Gastroesophageal sphincter (tissue), 4 donors: ENCODE measurements around the gene GNG4. TPM values are rescaled to one million over a fixed set of nuclear protein-coding genes. Genes with fewer than 3 reads are reported as not detected.

Experiments
- ATAC-seq: fragments of 150-250 bp; one replicate; pipeline ENCODE4 v1.9.1; 2016; ENCODE audit warnings: mild to moderate bottlenecking, moderate library complexity
- H3K27ac ChIP-seq, 4 donors: fragments of 200-600 bp; sonication (generic) in 3 of 4; 1 replicate in 3 of 4; 2 replicates in 1 of 4; pipeline ENCODE4 v1.5.1; 2016 to 2019
- H3K27me3 ChIP-seq: fragments of 200-600 bp; sonication (generic); one replicate; pipeline ENCODE4 v1.5.1; 2019
- H3K36me3 ChIP-seq, 2 donors: fragments of 200-600 bp; sonication (generic); one replicate each; pipeline ENCODE4 v1.5.1; 2019; ENCODE audit warnings: control low read depth in 1 of 2
- H3K4me1 ChIP-seq, 3 donors: fragments of 200-600 bp; sonication (generic); 1 replicate in 2 of 3; 2 replicates in 1 of 3; pipeline ENCODE4 v1.5.1; 2016 to 2019; ENCODE audit warnings: control low read depth in 2 of 3
- H3K4me3 ChIP-seq, 2 donors: fragments of 200-600 bp; sonication (generic); one replicate each; pipeline ENCODE4 v1.5.1; 2019; ENCODE audit warnings: mild to moderate bottlenecking in 1 of 2, moderate library complexity in 1 of 2
- H3K9me3 ChIP-seq, 3 donors: fragments of 200-600 bp; sonication (generic); one replicate each; pipeline ENCODE4 v1.5.1; 2017 to 2019; ENCODE audit warnings: control low read depth in 2 of 3
- CTCF ChIP-seq, 4 experiments: fragments of 200-600 bp in 2 of 4; fragments of 450-650 bp in 2 of 4; sonication (generic) in 1 of 4; IDR thresholded peaks; one replicate each; pipeline ENCODE4 v1.5.1; 2017 to 2019; ENCODE audit warnings: antibody characterized with exemption in 4 of 4, mild to moderate bottlenecking in 2 of 4, moderate library complexity in 2 of 4
- EP300 ChIP-seq: sonication (generic); formaldehyde crosslinking; IDR thresholded peaks from one replicate; pipeline ENCODE4 v1.6.1; 2017; ENCODE audit warnings: antibody characterized with exemption, mild to moderate bottlenecking
- POLR2A ChIP-seq, 2 donors: fragments of 450-650 bp; IDR thresholded peaks; one replicate each; pipeline ENCODE4 v1.6.1; 2017; ENCODE audit warnings: antibody characterized with exemption in 2 of 2, mild to moderate bottlenecking in 2 of 2, moderate library complexity in 1 of 2
- POLR2AphosphoS5 ChIP-seq: sonication (generic); formaldehyde crosslinking; IDR thresholded peaks from one replicate; pipeline ENCODE4 v1.6.1; 2017; ENCODE audit warnings: antibody characterized with exemption
- WGBS, 2 donors: methylation state at CpG; one replicate each; pipeline ENCODE4 v1.1.5; 2018; ENCODE audit warnings: low coverage in 1 of 2; 5-methylcytosine and 5-hydroxymethylcytosine counted together
- total RNA-seq, 4 donors: library from RNA; depleted of rRNA; stranded (reverse); fragments of >200 nt; gene quantifications; one replicate each; pipeline ENCODE4 v1.1.0, GENCODE V29; 2016

The GNG4 gene
- total RNA-seq, 4 donors from 2014 or later = 0.40 to 0.73 (median 0.52) TPM; not detected in 1

- 59 to 64% methylated on average over 4 of the region's 12 CpGs for WGBS, 2 donors
- Histone ChIP-seq H3K36me3 (no peaks in the 10 kb centered on the region), H3K27me3 (peaks cover 19% of the 10 kb centered on the region), H3K4me3 (no peak overlapping the region), H3K4me1 (no peaks in the 10 kb centered on the region), H3K9me3 (no peaks in the 10 kb centered on the region), H3K27ac (no peak overlapping the region)
- TF ChIP-seq EP300 (no peak), POLR2A (IDR thresholded peaks at IDR 0.05) (no peak), POLR2AphosphoS5 (no peak), CTCF (IDR thresholded peaks at IDR 0.05) (no peak)
- ATAC-seq = no peak
These were observed 13.5 kb downstream of the GNG4 start for GRCh38 chr1:235635938-235636662.

GRCh38 chr1:235632506-235633401 is 16.8 kb downstream of the GNG4 start:
- Histone ChIP-seq H3K4me3 (peak overlapping the region in 1 of 2 donors; percentile 8), H3K27me3 (peaks cover 14% of the 10 kb centered on the region), H3K9me3 (no peaks in the 10 kb centered on the region), H3K4me1 (no peaks in the 10 kb centered on the region), H3K27ac (no peak overlapping the region), H3K36me3 (no peaks in the 10 kb centered on the region)
- ATAC-seq = no peak
- no peak for TF ChIP-seq EP300
- TF ChIP-seq POLR2A (IDR thresholded peaks at IDR 0.05) = no peak
- 20 to 36% methylated on average over 13 to 14 of the region's 14 CpGs for WGBS, 2 donors

GRCh38 chr1:235631816-235632215 is 17.8 kb downstream of the GNG4 start:
- no peak for ATAC-seq
- Histone ChIP-seq H3K36me3 (no peaks in the 10 kb centered on the region), H3K4me1 (no peaks in the 10 kb centered on the region), H3K27ac (no peak overlapping the region), H3K4me3 (no peak overlapping the region), H3K9me3 (no peaks in the 10 kb centered on the region), H3K27me3 (peaks cover 14% of the 10 kb centered on the region)
- TF ChIP-seq POLR2AphosphoS5 (no peak), POLR2A (IDR thresholded peaks at IDR 0.05) (no peak), CTCF (IDR thresholded peaks at IDR 0.05) (no peak), EP300 (no peak)
- 67 to 83% methylated on average over 2 to 3 of the region's 7 CpGs for WGBS, 2 donors

GRCh38 chr1:235628316-235629005 is 21.1 kb downstream of the GNG4 start:
- no peak overlapping the region for H3K4me3 ChIP-seq
- H3K27me3 ChIP-seq = peaks cover 6% of the 10 kb centered on the region
- no peaks in the 10 kb centered on the region for H3K9me3 ChIP-seq
- no peaks in the 10 kb centered on the region for H3K36me3 ChIP-seq
- no peak overlapping the region for H3K27ac ChIP-seq
- 86 to 90% methylated on average over 5 to 9 of the region's 10 CpGs for WGBS, 2 donors
- no peaks in the 10 kb centered on the region for H3K4me1 ChIP-seq
- TF ChIP-seq POLR2A (IDR thresholded peaks at IDR 0.05) (no peak), CTCF (IDR thresholded peaks at IDR 0.05) (no peak), POLR2AphosphoS5 (no peak), EP300 (no peak)
- ATAC-seq = no peak

- no peak for ATAC-seq
- 82 to 90% methylated on average over 4 of the region's 4 CpGs for WGBS, 2 donors
- H3K9me3 ChIP-seq = no peaks in the 10 kb centered on the region
- peaks cover 9% of the 10 kb centered on the region for H3K27me3 ChIP-seq
- H3K27ac ChIP-seq = no peak overlapping the region
- H3K4me3 ChIP-seq = no peak overlapping the region
- H3K36me3 ChIP-seq = no peaks in the 10 kb centered on the region
- TF ChIP-seq POLR2AphosphoS5 = no peak
- TF ChIP-seq EP300 = no peak
- no peak for TF ChIP-seq CTCF (IDR thresholded peaks at IDR 0.05)
- no peak for TF ChIP-seq POLR2A (IDR thresholded peaks at IDR 0.05)
- H3K4me1 ChIP-seq = no peaks in the 10 kb centered on the region
These were observed 23.8 kb downstream of the GNG4 start for GRCh38 chr1:235625831-235626230.
